IMR-90 (cell line): ENCODE measurements around the gene GALNT6. TPM values are rescaled to one million over a fixed set of nuclear protein-coding genes. Genes with fewer than 3 reads are reported as not detected.

Experiments used
- ATAC-seq: fragments of 200-7000 bp; cut with Tn5 transposase; 2 replicates; pipeline ENCODE4 v1.9.1; 2020; ENCODE audit warnings: low read depth, mild to moderate bottlenecking, moderate library complexity
- BruUV-seq: library from RNA; stranded (reverse); fragments of 400-500 nt; replicated peaks from 2 replicates; lab custom pipeline; 2021; lab: Mats Ljungman, UMichigan
- CTCF ChIA-PET: fragments of 300-600 bp; formaldehyde crosslinking; extraction: SDS; loops from one replicate; lab custom pipeline; 2021; ENCODE audit warnings: antibody characterized with exemption; lab: Yijun Ruan, JAX
- POLR2A ChIA-PET: fragments of 300-600 bp; sonication (Branson Sonifier 250); formaldehyde crosslinking; loops from one replicate; lab custom pipeline; 2022; ENCODE audit warnings: antibody characterized with exemption; ENCODE audit not compliant: unreplicated experiment; lab: Charles Lee
- DNase-seq: peaks from one replicate; pipeline ENCODE4 v3.0.0; 2013
- H2AFZ ChIP-seq: replicated peaks from 2 replicates; pipeline ENCODE3; 2013; ENCODE audit warnings: low read length, mild to moderate bottlenecking; ENCODE audit not compliant: poor library complexity
- H2AK5ac ChIP-seq: 2 replicates; pipeline ENCODE4 v1.6.1; 2013; ENCODE audit warnings: low read depth, low read length, inconsistent platforms
- H2AK9ac ChIP-seq: replicated peaks from 2 replicates; pipeline ENCODE3; 2013; ENCODE audit warnings: mild to moderate bottlenecking, low read depth, low read length, moderate library complexity; ENCODE audit not compliant: poor library complexity
- H2BK120ac ChIP-seq: 2 replicates; pipeline ENCODE4 v1.6.1; 2013; ENCODE audit warnings: low read depth, low read length, inconsistent platforms
- H2BK15ac ChIP-seq: 3 replicates; pipeline ENCODE4 v1.6.1; 2013; ENCODE audit warnings: low read depth, low read length, inconsistent platforms
- H2BK20ac ChIP-seq: 2 replicates; pipeline ENCODE4 v1.6.1; 2013; ENCODE audit warnings: low read depth, mild to moderate bottlenecking, inconsistent platforms, low read length, moderate library complexity
- H2BK5ac ChIP-seq: 2 replicates; pipeline ENCODE4 v1.6.1; 2013; ENCODE audit warnings: mild to moderate bottlenecking, low read depth, low read length, inconsistent platforms; ENCODE audit not compliant: poor library complexity, severe bottlenecking
- H3K14ac ChIP-seq: replicated peaks from 2 replicates; pipeline ENCODE4 v1.6.1; 2013; ENCODE audit warnings: low read depth, low read length, inconsistent platforms
- H3K18ac ChIP-seq: 2 replicates; pipeline ENCODE4 v1.6.1; 2013; ENCODE audit warnings: low read depth, low read length, control low read depth
- H3K23ac ChIP-seq: 2 replicates; pipeline ENCODE4 v1.6.1; 2013; ENCODE audit warnings: low read depth, low read length, inconsistent platforms
- H3K27ac ChIP-seq: 2 replicates; pipeline ENCODE4 v1.5.1; 2013; ENCODE audit warnings: mild to moderate bottlenecking, control low read depth, low read length; ENCODE audit not compliant: insufficient read depth
- H3K27me3 ChIP-seq: 2 replicates; pipeline ENCODE4 v1.6.1; 2013; ENCODE audit warnings: low read length; ENCODE audit not compliant: control insufficient read depth, insufficient read depth
- H3K36me3 ChIP-seq: 2 replicates; pipeline ENCODE4 v1.6.1; 2013; ENCODE audit warnings: low read length, mixed read lengths; ENCODE audit not compliant: control insufficient read depth, insufficient read depth
- H3K4ac ChIP-seq: 2 replicates; pipeline ENCODE4 v1.6.1; 2013; ENCODE audit warnings: low read depth, low read length, inconsistent platforms
- H3K4me1 ChIP-seq: 2 replicates; pipeline ENCODE4 v1.6.1; 2013; ENCODE audit warnings: low read length, mixed read lengths; ENCODE audit not compliant: control insufficient read depth, insufficient read depth
- H3K4me2 ChIP-seq: 2 replicates; pipeline ENCODE4 v1.6.1; 2013; ENCODE audit warnings: low read depth, mild to moderate bottlenecking, control low read depth, low read length, moderate library complexity
- H3K4me3 ChIP-seq: 2 replicates; pipeline ENCODE4 v1.5.1; 2013; ENCODE audit warnings: low read depth, mild to moderate bottlenecking, control low read depth, low read length, moderate library complexity; ENCODE audit not compliant: insufficient read depth
- H3K56ac ChIP-seq: 2 replicates; pipeline ENCODE4 v1.6.1; 2013; ENCODE audit warnings: low read length, inconsistent platforms; ENCODE audit not compliant: insufficient read depth; ENCODE audit errors: extremely low read depth
- H3K79me1 ChIP-seq, 2 experiments: 2 replicates each; pipeline ENCODE4 v1.6.1; 2013; ENCODE audit warnings: low read length in 2 of 2, inconsistent platforms in 1 of 2, low read depth in 1 of 2
- H3K9ac ChIP-seq: 2 replicates; pipeline ENCODE4 v1.6.1; 2013; ENCODE audit warnings: low read depth, low read length, control low read depth
- H3K9me1 ChIP-seq: 2 replicates; pipeline ENCODE4 v1.6.1; 2013; ENCODE audit warnings: low read length, inconsistent platforms; ENCODE audit not compliant: insufficient read depth
- H3K9me3 ChIP-seq: 2 replicates; pipeline ENCODE4 v1.6.1; 2013; ENCODE audit warnings: low read length; ENCODE audit not compliant: control insufficient read depth, insufficient read depth
- H4K20me1 ChIP-seq: 2 replicates; pipeline ENCODE4 v1.6.1; 2013; ENCODE audit warnings: low read length, inconsistent platforms; ENCODE audit not compliant: insufficient read depth
- H4K5ac ChIP-seq: 2 replicates; pipeline ENCODE4 v1.6.1; 2013; ENCODE audit warnings: mild to moderate bottlenecking, low read depth, low read length, control low read depth
- H4K8ac ChIP-seq, 2 experiments: 2 replicates each; pipeline ENCODE4 v1.6.1; 2013; ENCODE audit warnings: low read depth in 2 of 2, low read length in 2 of 2, control low read depth in 1 of 2, inconsistent platforms in 1 of 2
- H4K91ac ChIP-seq: 2 replicates; pipeline ENCODE4 v1.6.1; 2013; ENCODE audit warnings: low read depth, low read length, inconsistent platforms; ENCODE audit not compliant: insufficient read depth
- BHLHE40 ChIP-seq: fragments of 150-350 bp; IDR thresholded peaks from 2 replicates; pipeline ENCODE4 v1.6.1; 2016; ENCODE audit warnings: mild to moderate bottlenecking, low read depth, low read length
- FOS ChIP-seq: fragments of 150-350 bp; IDR thresholded peaks from 2 replicates; pipeline ENCODE4 v1.6.1; 2016; ENCODE audit warnings: low read depth, low read length
- MAFK ChIP-seq: IDR thresholded peaks from 2 replicates; pipeline ENCODE4 v1.6.1; 2012; ENCODE audit warnings: low read depth, low read length, improper control_type of control experiment
- MAZ ChIP-seq: IDR thresholded peaks from 2 replicates; pipeline ENCODE4 v1.6.1; 2012; ENCODE audit warnings: low read depth, mild to moderate bottlenecking, low read length, improper control_type of control experiment, moderate library complexity, borderline replicate concordance
- NFE2L2 ChIP-seq: fragments of 150-350 bp; IDR thresholded peaks from 2 replicates; pipeline ENCODE4 v1.6.1; 2016; ENCODE audit warnings: low read depth, mild to moderate bottlenecking, low read length
- RAD21 ChIP-seq: IDR thresholded peaks from 2 replicates; pipeline ENCODE4 v1.6.1; 2012; ENCODE audit warnings: low read length, improper control_type of control experiment
- RCOR1 ChIP-seq: IDR thresholded peaks from 2 replicates; pipeline ENCODE4 v1.6.1; 2012; ENCODE audit warnings: mild to moderate bottlenecking, low read length, improper control_type of control experiment; ENCODE audit not compliant: insufficient replicate concordance
- RFX5 ChIP-seq: IDR thresholded peaks from 2 replicates; pipeline ENCODE4 v1.8.0; 2012; ENCODE audit warnings: low read depth, mild to moderate bottlenecking, low read length, moderate library complexity
- SMC3 ChIP-seq: fragments of 150-350 bp; IDR thresholded peaks from 2 replicates; pipeline ENCODE4 v1.6.1; 2016; ENCODE audit warnings: low read depth, mild to moderate bottlenecking, antibody characterized with exemption, low read length, moderate library complexity
- WGBS, 2 experiments: methylation state at CpG; one replicate each; pipeline versions ENCODE4 v1.1.5 to v1.1.7; 2013; ENCODE audit warnings: missing lambda C conversion rate in 2 of 2; ENCODE audit not compliant: insufficient read length in 1 of 2; ENCODE audit errors: extremely low coverage in 2 of 2; 5-methylcytosine and 5-hydroxymethylcytosine counted together
- dilution Hi-C: fragments of 300-500 bp; cut with HindIII; formaldehyde crosslinking; loops from one replicate; pipeline ENCODE4 v1.14.3; 2018; ENCODE audit warnings: low sequenced_read_pairs; ENCODE audit not compliant: unreplicated experiment
- in situ Hi-C: fragments of 300-500 bp; cut with MboI; formaldehyde crosslinking; loops from 3 replicates; pipeline ENCODE4 v1.14.3; 2019; ENCODE audit warnings: low sequenced_read_pairs, inconsistent platforms, mixed read lengths
- intact Hi-C: fragments of 100-400 bp; cut with micrococcal nuclease; formaldehyde crosslinking; loops from 2 replicates; pipeline ENCODE4 v1.10.0; 2022
- polyA plus RNA-seq, 3 experiments: library from polyadenylated mRNA; depleted of rRNA; stranded (reverse); fragments of >200 nt; gene quantifications; 2 replicates each; pipeline ENCODE4 v1.2.3, GENCODE V29; 2012; ENCODE audit warnings: low replicate concordance in 1 of 3
- total RNA-seq: library from RNA; depleted of rRNA; stranded (reverse); fragments of >200 nt; gene quantifications from 2 replicates; pipeline ENCODE4 v1.2.3, GENCODE V29; 2012
- TF ChIP-seq, protein P1 (sequence below): fragments of 150-350 bp; IDR thresholded peaks from 2 replicates; pipeline ENCODE4 v1.6.1; 2017; ENCODE audit warnings: mild to moderate bottlenecking, antibody characterized with exemption, low read length, low read depth
- TF ChIP-seq, protein P2 (sequence below): fragments of 150-350 bp; IDR thresholded peaks from 2 replicates; pipeline ENCODE4 v1.6.1; 2016; ENCODE audit warnings: low read depth, mild to moderate bottlenecking, low read length, moderate library complexity, borderline replicate concordance
- TF ChIP-seq, protein P3 (sequence below): conservative IDR thresholded peaks from 2 replicates; pipeline ENCODE4 v1.5.1; 2012; ENCODE audit warnings: mild to moderate bottlenecking, low read depth, low read length, improper control_type of control experiment

The GALNT6 gene
- total and polyA plus RNA-seq, 2 of the 4 experiments (the other 2 are of a cell fraction) = 17.1 to 23.7 TPM

DNA sequence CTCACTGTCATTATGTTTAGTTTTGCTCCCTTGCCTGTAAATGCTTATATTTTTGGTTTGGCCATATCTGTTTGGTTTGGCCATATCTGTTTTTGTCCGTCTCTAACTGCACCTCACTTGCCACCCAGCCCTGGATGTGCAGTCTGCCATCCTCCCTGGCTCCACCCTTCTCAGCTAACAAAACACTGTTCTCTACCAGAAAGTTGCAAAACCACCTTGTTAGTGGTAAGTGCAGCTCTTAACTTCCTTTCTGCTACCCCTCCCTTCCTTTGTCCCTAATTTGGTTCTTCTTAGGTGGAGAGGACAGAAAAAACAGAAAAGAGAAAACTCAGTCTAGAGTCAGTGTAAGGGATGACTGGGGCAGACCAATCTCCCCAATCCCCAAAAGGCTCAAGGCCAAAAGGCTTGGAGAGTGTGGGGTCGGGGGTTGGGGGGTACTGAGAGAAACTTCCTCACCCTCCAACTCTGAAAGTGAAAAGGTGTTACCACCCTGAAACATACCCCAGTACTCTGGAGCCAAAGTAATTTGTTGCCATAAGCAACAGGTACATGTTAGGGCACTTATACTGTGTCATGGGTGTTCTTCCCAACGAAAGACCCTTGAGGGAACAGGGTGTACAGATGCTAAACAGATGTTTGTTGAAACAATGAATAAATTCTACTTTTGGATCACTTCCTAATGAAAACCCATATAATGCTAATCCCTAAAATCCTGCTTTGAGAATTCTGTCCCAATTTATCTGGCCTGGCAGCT is 72.2 kb downstream of the GALNT6 start:
- ATAC-seq = no peak

More for the DNA sequence above, 72.2 kb downstream of the GALNT6 start:
- ChIA-PET POLR2A (no interaction called here), CTCF (no interaction called here)
- H2BK15ac ChIP-seq = no peak overlapping the region
- no peaks in the 10 kb centered on the region for H3K9me1 ChIP-seq
- no peak overlapping the region for H3K23ac ChIP-seq
- WGBS, 2 experiments = no CpG with 5 or more reads among the region's 3 CpGs
- H3K56ac ChIP-seq = no peak overlapping the region
- no peak overlapping the region for H4K8ac ChIP-seq
- no peak for DNase-seq
- H3K4me1 ChIP-seq = peaks cover 3% of the 10 kb centered on the region
- no peaks in the 10 kb centered on the region for H4K20me1 ChIP-seq
- H4K91ac ChIP-seq = no peak overlapping the region
- no peaks in the 10 kb centered on the region for H3K36me3 ChIP-seq
- H2BK20ac ChIP-seq = no peak overlapping the region
- no peak overlapping the region for H3K4me2 ChIP-seq
- H4K5ac ChIP-seq = no peak overlapping the region
- no peak overlapping the region for H2AK5ac ChIP-seq
- intact Hi-C loops = no loop called here
- H3K79me1 ChIP-seq = no peaks in the 10 kb centered on the region
- H3K27me3 ChIP-seq = no peaks in the 10 kb centered on the region
- no peak overlapping the region for H3K27ac ChIP-seq
- no peak overlapping the region for H3K4me3 ChIP-seq
- H3K4ac ChIP-seq = no peak overlapping the region
- TF ChIP-seq, protein P1, sequence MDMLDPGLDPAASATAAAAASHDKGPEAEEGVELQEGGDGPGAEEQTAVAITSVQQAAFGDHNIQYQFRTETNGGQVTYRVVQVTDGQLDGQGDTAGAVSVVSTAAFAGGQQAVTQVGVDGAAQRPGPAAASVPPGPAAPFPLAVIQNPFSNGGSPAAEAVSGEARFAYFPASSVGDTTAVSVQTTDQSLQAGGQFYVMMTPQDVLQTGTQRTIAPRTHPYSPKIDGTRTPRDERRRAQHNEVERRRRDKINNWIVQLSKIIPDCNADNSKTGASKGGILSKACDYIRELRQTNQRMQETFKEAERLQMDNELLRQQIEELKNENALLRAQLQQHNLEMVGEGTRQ = no peak
- TF ChIP-seq MAFK (no peak), RFX5 (no peak), NFE2L2 (no peak), RAD21 (no peak), BHLHE40 (no peak), SMC3 (no peak), FOS (no peak), RCOR1 (no peak), MAZ (no peak)
- TF ChIP-seq, protein P2, sequence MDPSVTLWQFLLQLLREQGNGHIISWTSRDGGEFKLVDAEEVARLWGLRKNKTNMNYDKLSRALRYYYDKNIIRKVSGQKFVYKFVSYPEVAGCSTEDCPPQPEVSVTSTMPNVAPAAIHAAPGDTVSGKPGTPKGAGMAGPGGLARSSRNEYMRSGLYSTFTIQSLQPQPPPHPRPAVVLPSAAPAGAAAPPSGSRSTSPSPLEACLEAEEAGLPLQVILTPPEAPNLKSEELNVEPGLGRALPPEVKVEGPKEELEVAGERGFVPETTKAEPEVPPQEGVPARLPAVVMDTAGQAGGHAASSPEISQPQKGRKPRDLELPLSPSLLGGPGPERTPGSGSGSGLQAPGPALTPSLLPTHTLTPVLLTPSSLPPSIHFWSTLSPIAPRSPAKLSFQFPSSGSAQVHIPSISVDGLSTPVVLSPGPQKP = no peak
- TF ChIP-seq, protein P3, sequence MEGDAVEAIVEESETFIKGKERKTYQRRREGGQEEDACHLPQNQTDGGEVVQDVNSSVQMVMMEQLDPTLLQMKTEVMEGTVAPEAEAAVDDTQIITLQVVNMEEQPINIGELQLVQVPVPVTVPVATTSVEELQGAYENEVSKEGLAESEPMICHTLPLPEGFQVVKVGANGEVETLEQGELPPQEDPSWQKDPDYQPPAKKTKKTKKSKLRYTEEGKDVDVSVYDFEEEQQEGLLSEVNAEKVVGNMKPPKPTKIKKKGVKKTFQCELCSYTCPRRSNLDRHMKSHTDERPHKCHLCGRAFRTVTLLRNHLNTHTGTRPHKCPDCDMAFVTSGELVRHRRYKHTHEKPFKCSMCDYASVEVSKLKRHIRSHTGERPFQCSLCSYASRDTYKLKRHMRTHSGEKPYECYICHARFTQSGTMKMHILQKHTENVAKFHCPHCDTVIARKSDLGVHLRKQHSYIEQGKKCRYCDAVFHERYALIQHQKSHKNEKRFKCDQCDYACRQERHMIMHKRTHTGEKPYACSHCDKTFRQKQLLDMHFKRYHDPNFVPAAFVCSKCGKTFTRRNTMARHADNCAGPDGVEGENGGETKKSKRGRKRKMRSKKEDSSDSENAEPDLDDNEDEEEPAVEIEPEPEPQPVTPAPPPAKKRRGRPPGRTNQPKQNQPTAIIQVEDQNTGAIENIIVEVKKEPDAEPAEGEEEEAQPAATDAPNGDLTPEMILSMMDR = no peak
- no TSS peak for BruUV-seq
- H2AK9ac ChIP-seq = no peak overlapping the region
- no peak overlapping the region for H3K9ac ChIP-seq
- in situ Hi-C loops = no loop called here
- no peaks in the 10 kb centered on the region for H3K9me3 ChIP-seq
- no peak overlapping the region for H3K14ac ChIP-seq
- H3K18ac ChIP-seq = no peak overlapping the region
- dilution Hi-C loops = no loop called here
- H2BK5ac ChIP-seq = no peak overlapping the region
- H2AFZ ChIP-seq = no peak overlapping the region
- no peak overlapping the region for H2BK120ac ChIP-seq
